ENCODE data around the gene CFAP58.

The CFAP58 gene

DNA sequence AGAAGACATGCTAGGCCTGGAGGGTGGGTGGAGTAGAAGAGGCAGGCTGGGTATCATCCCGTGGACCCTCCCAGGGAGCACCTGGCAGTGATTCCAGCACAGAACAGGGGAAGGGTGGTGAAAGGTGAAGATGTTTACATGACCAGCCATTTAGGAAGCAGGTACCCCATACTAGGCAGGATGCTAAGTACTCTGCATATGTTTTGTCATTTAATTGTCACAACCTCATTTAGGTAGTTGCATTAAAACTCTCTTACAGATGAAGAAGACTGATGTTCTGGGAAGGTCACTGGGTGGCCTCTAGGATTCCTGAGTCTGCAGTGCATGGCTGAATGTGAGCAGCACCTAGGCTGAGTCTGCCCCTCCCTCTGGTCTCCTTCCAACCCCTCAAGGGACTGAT lies 30.5 kb upstream of the CFAP58 start:
- DNase-seq: no peak

DNA sequence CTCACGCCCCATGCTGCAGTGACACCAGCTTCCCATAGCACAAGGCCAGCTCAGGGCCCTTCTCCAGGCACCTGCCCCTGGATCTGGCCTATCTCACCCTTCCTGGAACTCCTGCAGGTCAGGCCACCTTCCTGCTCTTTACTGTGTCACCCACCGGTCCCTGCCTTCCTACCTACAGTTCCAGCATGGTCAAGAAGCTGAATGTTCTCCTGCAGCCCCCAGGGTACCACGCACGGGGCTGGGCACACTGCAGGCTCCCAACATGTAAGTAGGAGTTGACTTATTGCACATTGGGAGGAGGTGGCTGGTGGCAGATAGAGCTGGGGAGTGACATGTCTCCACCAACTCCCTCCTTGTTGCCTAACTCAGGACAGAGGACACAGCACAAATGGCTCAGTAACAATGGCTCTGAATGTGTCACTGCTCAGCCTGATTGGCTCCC lies 29.9 kb upstream of the CFAP58 start:
- DNase-seq: no peak

GRCh38 chr10:104324221-104324686 lies 29.4 kb upstream of the CFAP58 start:
- DNase-seq: no peak

- DNase-seq: no peak
These were observed 28.7 kb upstream of the CFAP58 start for GRCh38 chr10:104324931-104325330.

- no peak for DNase-seq
These were observed 27.9 kb upstream of the CFAP58 start for GRCh38 chr10:104325436-104326435.

DNA sequence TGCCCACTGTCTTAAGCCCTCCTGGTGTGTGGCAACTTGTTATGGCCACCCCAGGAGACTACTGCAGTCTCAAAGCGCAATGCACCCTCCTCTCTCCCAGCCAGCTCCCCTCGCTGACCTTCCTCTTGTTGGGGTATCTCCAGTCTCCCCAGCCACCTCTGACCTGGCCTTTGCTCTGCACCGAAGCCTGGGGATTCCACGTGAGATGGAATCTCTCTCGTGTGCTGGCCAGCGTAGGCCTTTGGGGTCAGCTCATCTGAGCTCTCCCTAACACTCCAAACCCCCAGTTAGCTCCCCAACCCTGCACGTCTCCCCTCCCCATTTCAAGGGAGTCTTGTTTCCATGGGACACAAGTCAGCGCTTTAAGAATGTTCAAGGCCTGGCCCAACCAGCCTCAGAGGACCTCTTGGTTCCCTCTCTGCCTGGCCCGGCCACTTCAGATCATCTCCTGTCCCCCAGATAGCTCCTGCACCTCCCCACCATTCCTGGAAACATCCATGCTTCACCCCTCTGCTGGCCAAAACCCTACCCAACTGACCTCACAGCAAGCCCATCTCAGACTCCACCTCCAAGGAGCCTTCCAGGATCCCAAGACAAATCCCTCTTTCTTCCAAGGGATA lies 26.5 kb upstream of the CFAP58 start:
- DNase-seq: no peak

GRCh38 chr10:104327745-104328645 lies 25.6 kb upstream of the CFAP58 start:
- DNase-seq: peak in 2 of 3 experiments; percentile 71 to 82

- DNase-seq: no peak
These were observed 25.1 kb upstream of the CFAP58 start for GRCh38 chr10:104328646-104328895.

DNA sequence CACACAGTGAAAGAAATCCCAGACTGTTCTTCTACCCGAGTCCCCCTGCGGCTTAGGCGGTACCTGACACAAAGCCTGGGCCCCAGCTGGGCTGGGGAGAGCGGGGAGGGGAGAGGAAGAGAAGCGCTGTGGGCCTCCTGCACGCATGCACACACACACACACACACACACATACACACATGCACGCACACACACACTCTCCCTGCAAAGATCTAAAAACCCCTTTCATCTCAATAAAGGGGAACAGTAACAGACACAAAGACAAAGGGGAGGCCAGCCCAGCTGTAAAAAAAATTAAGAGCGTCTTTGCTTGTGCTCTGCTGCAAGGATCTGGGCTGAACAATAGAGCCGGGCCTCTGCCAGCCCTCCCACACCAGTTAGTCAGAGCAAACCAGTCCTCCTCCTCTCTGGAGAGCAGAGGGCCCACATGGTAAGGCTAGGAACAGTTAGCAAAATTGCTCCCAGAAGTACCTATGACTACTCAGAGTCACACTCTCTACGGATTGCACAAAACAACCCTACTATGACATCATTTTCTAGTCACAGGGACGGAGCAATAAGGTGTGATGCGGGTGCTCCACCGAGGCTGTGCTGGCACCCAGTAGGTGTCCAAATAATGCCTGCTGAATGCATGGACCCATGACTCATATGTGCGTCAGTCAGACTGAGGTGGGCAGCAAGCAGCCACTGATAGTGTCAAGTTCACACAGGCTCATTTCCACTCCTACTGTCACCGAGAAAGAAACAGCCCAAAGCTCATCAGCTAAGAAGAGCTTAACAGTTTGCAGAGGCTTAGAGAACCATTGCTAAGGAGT lies 24.5 kb upstream of the CFAP58 start:
- DNase-seq: peak in 2 of 3 experiments; percentile 80 to 84

GRCh38 chr10:104329735-104330134 lies 23.9 kb upstream of the CFAP58 start:
- DNase-seq: no peak

DNA sequence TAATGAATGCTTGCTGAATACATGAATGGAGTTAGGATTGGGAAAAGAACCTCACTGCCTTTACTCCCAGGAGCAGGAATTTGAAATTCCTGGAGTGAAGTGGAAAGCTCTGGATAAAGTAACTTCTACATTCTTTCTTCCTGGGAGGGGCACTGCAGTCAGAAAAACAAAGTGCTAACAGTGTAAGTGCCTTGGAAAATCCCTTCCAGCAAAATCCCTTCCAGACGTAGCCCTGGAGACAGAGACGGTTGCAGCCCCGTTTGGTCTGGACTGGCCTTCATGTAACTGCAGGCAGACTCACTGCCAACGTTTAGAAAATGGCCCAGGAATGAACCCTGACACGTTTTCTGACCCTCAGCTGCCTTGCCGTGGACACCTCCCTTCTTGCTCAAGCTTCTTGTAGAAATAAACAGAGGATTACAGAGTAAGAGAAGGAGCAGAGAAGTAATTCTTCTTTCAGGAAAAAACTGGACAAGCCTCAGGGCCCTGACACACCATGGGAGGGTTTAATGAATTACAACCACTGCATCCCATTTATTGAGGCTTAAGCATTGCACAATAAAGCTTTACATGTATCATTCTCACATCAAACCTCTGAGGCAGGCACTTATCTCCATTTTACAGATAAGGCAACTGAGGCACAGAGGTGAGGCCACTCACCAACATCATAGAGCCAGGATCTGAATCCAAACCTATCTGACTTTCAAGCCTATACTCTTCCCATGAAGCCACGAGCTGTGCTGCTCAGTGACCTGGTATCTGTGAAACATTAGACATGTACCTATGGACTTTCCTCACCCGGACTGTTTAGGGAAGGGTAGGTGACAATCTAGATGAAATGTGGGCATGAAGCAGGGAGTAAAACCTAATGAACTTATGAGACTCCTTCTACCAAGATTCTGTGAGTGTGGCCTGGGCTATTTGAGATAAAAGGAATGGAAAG lies 23.2 kb upstream of the CFAP58 start:
- DNase-seq: no peak

DNA sequence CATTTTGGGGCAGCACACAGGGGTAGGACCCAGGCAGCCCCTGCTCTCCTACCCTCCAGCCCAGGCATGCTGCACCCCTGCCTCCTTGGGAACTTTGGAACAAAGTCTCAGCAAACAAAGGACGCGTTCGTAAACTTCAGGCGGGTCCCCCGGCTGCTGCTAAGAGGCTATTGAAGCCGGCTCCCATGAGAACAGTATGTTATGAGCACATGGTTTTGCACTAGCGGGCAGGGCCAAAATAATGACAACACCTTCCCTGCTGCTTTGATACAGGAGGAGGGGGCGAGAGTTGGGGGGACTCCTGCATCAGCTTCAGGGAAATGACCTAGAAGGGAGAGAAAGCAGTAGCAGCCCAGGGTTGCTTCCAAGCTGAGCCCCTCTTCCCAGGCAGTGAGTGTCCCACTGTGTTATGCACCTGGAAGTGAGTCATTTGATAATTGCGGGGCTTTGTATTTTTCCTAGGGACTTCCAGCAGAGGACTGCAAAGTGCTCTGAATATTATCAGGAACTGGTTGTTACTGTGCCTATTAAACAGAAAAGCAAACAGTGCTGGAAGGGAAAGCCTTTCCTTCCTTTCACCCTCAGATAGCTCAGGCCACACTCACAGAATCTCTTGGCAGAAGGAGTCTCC lies 22.3 kb upstream of the CFAP58 start:
- DNase-seq: peak in 2 of 3 experiments; percentile 82 to 95

DNA sequence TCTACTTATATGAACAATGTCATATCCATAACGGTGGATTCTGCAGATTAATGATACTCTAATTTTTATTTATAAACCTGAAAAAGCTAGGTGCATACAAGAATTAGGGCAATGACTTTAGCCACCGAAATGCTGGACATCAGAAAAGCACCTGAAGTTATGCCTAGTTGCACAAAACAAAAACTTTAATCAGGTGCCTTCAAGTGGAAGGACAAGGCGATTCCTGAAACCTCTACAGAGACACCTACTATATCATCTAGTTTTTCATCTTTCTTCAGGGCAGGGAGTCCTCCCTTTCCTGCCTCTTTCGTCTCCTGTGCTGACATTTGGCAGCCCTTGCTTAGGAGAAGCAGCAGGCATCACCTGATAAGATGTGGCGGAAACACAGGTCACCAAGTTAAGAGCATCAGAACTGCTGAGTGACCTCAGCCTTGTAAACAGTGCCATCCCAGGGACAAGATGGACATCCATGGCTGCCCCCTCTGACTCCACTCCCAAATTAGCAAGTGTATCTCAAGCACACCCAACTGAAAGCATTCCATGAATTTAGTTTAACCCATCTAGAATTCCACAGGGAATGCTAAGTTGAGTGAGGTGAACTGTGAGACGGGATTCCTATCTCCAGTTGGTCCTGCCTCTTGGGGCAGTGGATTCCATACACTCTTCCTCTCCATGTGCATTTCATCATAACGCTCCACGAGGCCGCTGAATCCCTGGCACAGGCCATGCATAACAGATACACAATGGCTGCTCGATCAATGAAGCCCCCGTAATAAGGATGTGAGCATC lies 21.2 kb upstream of the CFAP58 start:
- no peak for DNase-seq

DNA sequence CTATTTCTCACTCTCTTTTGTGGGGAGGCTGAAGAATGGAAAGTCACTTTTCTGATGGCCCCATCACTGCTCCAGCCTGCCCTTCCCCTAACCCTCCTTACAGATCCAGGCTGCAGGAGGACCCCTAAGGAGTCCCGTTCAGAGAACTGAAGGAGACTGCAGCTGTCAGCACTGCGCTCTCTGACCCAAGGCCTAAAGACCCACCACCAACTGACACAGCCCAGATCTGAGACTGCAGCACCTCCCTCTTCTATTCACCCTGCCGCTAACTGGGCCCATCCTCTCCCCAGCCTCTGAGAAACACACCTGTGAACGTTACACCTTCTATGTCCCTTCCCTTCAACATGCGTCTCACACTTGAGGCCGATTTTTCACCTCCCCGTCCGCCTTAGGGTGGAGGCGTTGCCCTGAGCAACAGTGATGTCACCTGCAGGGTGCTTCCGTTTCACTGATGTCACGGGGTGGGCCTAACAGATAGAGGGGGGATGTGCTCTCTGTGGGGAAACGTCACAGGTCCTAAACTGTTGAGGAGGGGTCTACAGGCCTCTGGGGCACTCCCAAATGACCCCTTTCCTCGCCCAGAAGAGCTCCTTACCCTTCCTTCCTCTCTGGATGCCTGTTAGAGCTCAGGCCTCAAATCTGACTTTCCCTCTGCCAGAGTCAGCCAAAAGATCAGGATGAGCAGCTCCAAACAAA lies 20.5 kb upstream of the CFAP58 start:
- DNase-seq: peak in 2 of 3 experiments; percentile 7 to 30

GRCh38 chr10:104333728-104334373 lies 19.8 kb upstream of the CFAP58 start:
- DNase-seq: peak in 1 of 3 experiments; percentile 40

DNA sequence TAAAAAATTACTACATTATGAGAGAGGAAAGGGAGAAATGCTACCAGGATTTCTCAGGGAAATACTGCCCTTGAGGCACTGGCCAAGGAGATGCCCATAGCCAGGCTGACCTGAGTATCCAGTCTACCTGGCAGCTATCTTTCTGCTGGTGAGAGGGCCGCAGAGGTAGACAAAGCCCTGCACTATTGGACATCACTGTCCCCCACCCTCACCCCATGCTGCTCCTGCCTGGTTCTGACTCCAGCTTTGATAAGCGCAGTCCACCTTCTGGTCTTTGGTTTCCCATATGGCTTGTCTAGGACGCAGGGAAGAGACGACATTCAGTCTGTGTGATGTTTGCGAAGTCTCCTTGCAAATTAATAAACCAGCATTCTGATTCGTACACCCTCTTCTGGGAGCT lies 19.1 kb upstream of the CFAP58 start:
- DNase-seq: no peak

DNA sequence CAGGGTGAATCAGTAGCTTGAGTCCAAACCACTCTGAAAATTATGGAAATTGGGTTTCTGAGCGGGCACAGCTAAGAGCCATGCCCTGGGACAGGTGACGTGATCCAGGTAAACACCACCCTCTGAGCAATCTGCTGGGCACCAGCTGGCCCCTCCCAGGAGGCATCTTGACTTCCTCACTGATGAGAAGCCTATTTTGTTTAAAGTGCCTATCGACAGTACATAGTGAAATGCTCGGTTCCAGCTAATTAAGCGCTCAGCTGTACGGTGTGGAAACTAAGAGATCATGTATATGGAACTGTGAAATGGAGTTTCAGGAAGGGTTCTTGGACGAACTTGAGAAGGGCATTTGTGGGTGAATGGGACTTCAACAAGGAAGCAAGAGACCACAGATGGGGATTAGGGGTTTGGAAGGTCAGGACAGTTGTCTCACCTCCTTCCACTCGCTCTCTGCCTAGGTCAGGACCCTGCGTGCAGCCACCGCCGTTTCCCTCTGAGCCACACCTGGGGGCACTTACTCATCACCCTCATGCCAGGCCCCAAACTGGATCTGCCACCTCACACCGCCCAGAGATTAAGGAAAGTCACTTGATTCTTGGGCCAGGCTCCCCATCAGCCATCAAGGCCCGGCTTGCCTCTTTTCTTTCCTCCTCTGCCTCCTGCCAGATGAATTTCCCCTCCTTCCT lies 18.5 kb upstream of the CFAP58 start:
- DNase-seq: peak; percentile 34 to 71 (median 70)
